Breast epithelium (tissue), 4 donors: ENCODE results near the gene MREG. TPM values are rescaled to one million over a fixed set of nuclear protein-coding genes. Genes with fewer than 3 reads are reported as not detected.

Source experiments
- DNase-seq, 2 donors: peaks; one replicate each; pipeline ENCODE4 v3.0.0-alpha.2; 2019; ENCODE audit warnings: low spot score in 2 of 2
- H3K27ac ChIP-seq, 2 donors: fragments of 200-600 bp; sonication (generic) in 1 of 2; one replicate each; pipeline ENCODE4 v1.5.1; 2016 to 2019; ENCODE audit warnings: mild to moderate bottlenecking in 1 of 2
- H3K27me3 ChIP-seq, 2 donors: fragments of 200-600 bp; sonication (generic) in 1 of 2; one replicate each; pipeline versions ENCODE4 v1.5.1 to v1.6.0; 2017 to 2019; ENCODE audit warnings: control low read depth in 1 of 2, mild to moderate bottlenecking in 1 of 2
- H3K36me3 ChIP-seq: fragments of 200-600 bp; one replicate; pipeline ENCODE4 v1.5.1; 2019
- H3K4me1 ChIP-seq, 2 donors: fragments of 200-600 bp; sonication (generic); one replicate each; pipeline ENCODE4 v1.5.1; 2016 to 2019; ENCODE audit warnings: control low read depth in 1 of 2
- H3K4me3 ChIP-seq, 3 donors: fragments of 200-600 bp; sonication (generic); 1 replicate in 2 of 3; 2 replicates in 1 of 3; pipeline ENCODE4 v1.5.1; 2016 to 2019; ENCODE audit warnings: mild to moderate bottlenecking in 3 of 3, moderate library complexity in 2 of 3
- H3K9me3 ChIP-seq, 2 donors: fragments of 200-600 bp; sonication (generic) in 1 of 2; one replicate each; pipeline ENCODE4 v1.5.1; 2016 to 2019; ENCODE audit warnings: control low read depth in 1 of 2
- POLR2A ChIP-seq: fragments of 450-650 bp; IDR thresholded peaks from one replicate; pipeline ENCODE4 v1.6.1; 2016; ENCODE audit warnings: antibody characterized with exemption, mild to moderate bottlenecking, moderate library complexity
- POLR2AphosphoS5 ChIP-seq, 3 donors: sonication (generic); formaldehyde crosslinking; IDR thresholded peaks; one replicate each; pipeline ENCODE4 v1.6.1; 2017; ENCODE audit warnings: antibody characterized with exemption in 3 of 3
- intact Hi-C: fragments of 100-400 bp; cut with DNase I; formaldehyde crosslinking; loops from one replicate; pipeline ENCODE4 v1.15.1; 2023; ENCODE audit warnings: low total_unique reads
- total RNA-seq, 3 donors: library from RNA; depleted of rRNA; stranded (reverse); fragments of >200 nt; gene quantifications; one replicate each; pipeline ENCODE4 v1.1.0, GENCODE V29; 2016
- TF ChIP-seq, protein P1 (sequence below), 3 donors: fragments of 450-650 bp; IDR thresholded peaks; one replicate each; pipeline ENCODE4 v1.5.1; 2016 to 2017; ENCODE audit warnings: antibody characterized with exemption in 3 of 3, mild to moderate bottlenecking in 3 of 3, moderate library complexity in 3 of 3

The MREG gene
- total RNA-seq, 3 donors from 2014 or later: 3.8 to 30.1 (median 16.1) TPM

DNA sequence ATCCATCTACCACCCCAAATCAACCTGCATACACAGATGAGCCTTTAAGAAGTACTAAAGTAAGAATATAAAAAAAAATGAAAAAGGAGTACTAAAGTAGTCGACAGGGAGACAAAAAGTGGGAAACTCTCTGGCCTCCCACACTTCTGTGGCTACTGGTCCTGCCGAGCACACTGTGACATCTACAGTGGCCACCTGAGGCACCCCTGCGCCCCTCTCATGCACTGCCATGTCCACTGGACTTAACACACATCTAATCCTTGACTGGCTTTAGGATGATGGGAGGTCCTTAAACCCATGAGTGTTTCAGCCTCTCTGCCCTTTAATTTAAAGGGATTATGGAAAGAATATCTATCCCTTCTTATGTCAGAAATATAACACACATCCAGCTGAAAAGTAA, 71.2 kb downstream of the MREG start:
- TF ChIP-seq, protein P1, sequence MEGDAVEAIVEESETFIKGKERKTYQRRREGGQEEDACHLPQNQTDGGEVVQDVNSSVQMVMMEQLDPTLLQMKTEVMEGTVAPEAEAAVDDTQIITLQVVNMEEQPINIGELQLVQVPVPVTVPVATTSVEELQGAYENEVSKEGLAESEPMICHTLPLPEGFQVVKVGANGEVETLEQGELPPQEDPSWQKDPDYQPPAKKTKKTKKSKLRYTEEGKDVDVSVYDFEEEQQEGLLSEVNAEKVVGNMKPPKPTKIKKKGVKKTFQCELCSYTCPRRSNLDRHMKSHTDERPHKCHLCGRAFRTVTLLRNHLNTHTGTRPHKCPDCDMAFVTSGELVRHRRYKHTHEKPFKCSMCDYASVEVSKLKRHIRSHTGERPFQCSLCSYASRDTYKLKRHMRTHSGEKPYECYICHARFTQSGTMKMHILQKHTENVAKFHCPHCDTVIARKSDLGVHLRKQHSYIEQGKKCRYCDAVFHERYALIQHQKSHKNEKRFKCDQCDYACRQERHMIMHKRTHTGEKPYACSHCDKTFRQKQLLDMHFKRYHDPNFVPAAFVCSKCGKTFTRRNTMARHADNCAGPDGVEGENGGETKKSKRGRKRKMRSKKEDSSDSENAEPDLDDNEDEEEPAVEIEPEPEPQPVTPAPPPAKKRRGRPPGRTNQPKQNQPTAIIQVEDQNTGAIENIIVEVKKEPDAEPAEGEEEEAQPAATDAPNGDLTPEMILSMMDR (IDR thresholded peaks at IDR 0.05): no peak
- TF ChIP-seq POLR2AphosphoS5 (IDR thresholded peaks at IDR 0.05) (no peak), POLR2A (no peak)
- intact Hi-C loops: no loop called here
- no peak for DNase-seq

GRCh38 chr2:215941726-215942125, 71.6 kb downstream of the MREG start:
- no peak for DNase-seq
- Histone ChIP-seq H3K4me3 (no peak overlapping the region), H3K27ac (no peak overlapping the region), H3K9me3 (no peaks in the 10 kb centered on the region), H3K4me1 (no peaks in the 10 kb centered on the region), H3K36me3 (no peaks in the 10 kb centered on the region), H3K27me3 (no peaks in the 10 kb centered on the region)
- TF ChIP-seq, protein P1 (IDR thresholded peaks at IDR 0.05): no peak
- intact Hi-C loops: no loop called here

More for the DNA sequence above, 71.2 kb downstream of the MREG start:
- Histone ChIP-seq H3K4me3 (no peak overlapping the region), H3K27ac (no peak overlapping the region), H3K9me3 (no peaks in the 10 kb centered on the region), H3K27me3 (no peaks in the 10 kb centered on the region), H3K4me1 (no peaks in the 10 kb centered on the region), H3K36me3 (no peaks in the 10 kb centered on the region)

DNA sequence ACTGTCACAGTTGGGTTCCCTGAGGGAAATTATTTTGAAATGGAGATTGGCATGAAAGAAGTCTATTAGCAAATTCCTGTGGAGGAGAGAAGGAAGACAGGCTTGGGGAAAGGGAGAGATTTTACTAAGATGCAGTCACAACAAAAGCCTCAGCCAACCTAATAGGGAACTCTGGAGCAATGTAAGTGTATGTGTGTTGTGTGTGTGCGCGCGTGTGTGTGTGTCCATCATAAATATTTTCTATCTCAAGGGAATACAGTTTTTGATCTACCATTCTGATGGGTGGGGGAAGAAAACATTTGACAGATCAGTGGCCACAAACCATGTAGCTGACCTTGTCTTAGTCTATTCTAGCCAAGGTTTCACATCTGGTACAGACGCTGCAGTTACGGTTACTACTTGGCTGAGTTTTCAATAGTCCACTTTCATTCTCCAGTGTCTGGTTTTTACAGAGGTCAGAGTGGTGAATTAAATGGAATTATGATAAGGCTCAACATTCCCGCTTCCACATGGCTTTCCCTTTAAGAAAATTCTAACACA, 72.6 kb downstream of the MREG start:
- no peaks in the 10 kb centered on the region for H3K9me3 ChIP-seq
- H3K4me1 ChIP-seq: no peaks in the 10 kb centered on the region
- no peak overlapping the region for H3K27ac ChIP-seq
- no peak for TF ChIP-seq POLR2AphosphoS5 (IDR thresholded peaks at IDR 0.05)
- TF ChIP-seq POLR2A: no peak
- TF ChIP-seq, protein P1 (IDR thresholded peaks at IDR 0.05): no peak
- H3K4me3 ChIP-seq: no peak overlapping the region
- no peaks in the 10 kb centered on the region for H3K27me3 ChIP-seq
- no peaks in the 10 kb centered on the region for H3K36me3 ChIP-seq
- intact Hi-C loops: no loop called here
- DNase-seq: no peak

DNA sequence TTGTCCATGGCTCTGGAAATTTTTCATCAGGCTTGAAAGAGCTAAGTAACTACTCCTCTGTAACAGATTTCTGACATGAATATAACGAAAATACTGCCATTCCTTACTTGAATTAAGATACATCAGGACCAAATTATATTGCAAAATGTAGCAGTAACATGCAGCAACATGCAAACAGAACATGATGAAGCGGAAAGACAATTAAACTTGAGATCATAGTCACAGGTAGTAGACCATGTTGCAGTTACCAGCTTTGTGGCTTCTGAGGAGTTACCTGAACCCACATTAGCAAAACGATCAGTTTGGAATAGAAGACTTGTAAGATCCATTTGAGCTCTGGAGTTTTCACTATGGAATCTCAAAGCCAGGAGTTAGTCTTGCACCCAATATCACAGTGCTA, 76.2 kb downstream of the MREG start:
- intact Hi-C loops: no loop called here
- H3K4me1 ChIP-seq: no peaks in the 10 kb centered on the region
- no peak for TF ChIP-seq POLR2AphosphoS5 (IDR thresholded peaks at IDR 0.05)
- TF ChIP-seq, protein P1 (IDR thresholded peaks at IDR 0.05): no peak
- TF ChIP-seq POLR2A: no peak
- H3K9me3 ChIP-seq: no peaks in the 10 kb centered on the region
- no peaks in the 10 kb centered on the region for H3K36me3 ChIP-seq
- DNase-seq: no peak
- no peaks in the 10 kb centered on the region for H3K27me3 ChIP-seq
- H3K27ac ChIP-seq: no peak overlapping the region
- H3K4me3 ChIP-seq: no peak overlapping the region

GRCh38 chr2:215933151-215933550, 80.2 kb downstream of the MREG start:
- no peak for DNase-seq
- Histone ChIP-seq H3K27me3 (no peaks in the 10 kb centered on the region), H3K4me3 (no peak overlapping the region), H3K4me1 (no peaks in the 10 kb centered on the region), H3K27ac (no peak overlapping the region), H3K9me3 (no peaks in the 10 kb centered on the region), H3K36me3 (no peaks in the 10 kb centered on the region)
- intact Hi-C loops: no loop called here
- no peak for TF ChIP-seq POLR2A
- TF ChIP-seq, protein P1 (IDR thresholded peaks at IDR 0.05): no peak
- no peak for TF ChIP-seq POLR2AphosphoS5 (IDR thresholded peaks at IDR 0.05)
